ENCODE data around the gene KAZN. TPM values are rescaled to one million over a fixed set of nuclear protein-coding genes. Genes with fewer than 3 reads are reported as not detected.

The KAZN gene
- total RNA-seq, 1 donor from 2014 or later = 33.5 TPM

DNA sequence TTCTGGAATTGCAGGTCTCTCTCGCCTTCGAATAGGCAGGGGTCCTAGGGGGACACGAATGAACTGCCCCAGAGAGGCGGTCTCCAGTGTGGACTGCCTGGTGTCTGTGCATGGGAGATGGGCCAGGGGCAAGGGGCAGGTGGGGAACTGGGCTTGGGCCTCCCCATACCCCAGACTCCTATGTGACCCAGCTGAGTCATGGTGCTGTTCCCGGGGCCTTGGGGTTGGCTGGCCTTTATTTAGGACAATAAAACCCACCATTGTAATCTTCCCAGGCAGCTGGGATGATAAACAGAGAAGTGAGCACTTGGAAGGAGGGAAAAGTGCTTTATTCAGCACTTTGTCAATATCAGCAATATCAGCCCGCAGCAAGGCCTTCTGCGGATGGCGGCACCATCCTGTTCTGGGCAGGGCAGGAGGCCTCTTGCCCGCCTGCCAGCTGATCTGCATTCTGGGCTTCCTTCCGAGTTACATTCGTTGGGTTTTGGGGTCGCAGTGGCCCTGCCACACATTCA lies 346.0 kb downstream of the KAZN start:
- Histone ChIP-seq H3K27ac (peak overlapping the region; percentile 87), H3K36me3 (no peaks in the 10 kb centered on the region), H3K4me3 (no peak overlapping the region), H3K27me3 (no peaks in the 10 kb centered on the region), H3K9me3 (no peaks in the 10 kb centered on the region), H3K4me1 (peaks cover 40% of the 10 kb centered on the region)
- no peak for DNase-seq
- ATAC-seq = no peak
- no peak for TF ChIP-seq CTCF (IDR thresholded peaks at IDR 0.05)
- intact Hi-C loops (cut with DNase I) = no loop called here

DNA sequence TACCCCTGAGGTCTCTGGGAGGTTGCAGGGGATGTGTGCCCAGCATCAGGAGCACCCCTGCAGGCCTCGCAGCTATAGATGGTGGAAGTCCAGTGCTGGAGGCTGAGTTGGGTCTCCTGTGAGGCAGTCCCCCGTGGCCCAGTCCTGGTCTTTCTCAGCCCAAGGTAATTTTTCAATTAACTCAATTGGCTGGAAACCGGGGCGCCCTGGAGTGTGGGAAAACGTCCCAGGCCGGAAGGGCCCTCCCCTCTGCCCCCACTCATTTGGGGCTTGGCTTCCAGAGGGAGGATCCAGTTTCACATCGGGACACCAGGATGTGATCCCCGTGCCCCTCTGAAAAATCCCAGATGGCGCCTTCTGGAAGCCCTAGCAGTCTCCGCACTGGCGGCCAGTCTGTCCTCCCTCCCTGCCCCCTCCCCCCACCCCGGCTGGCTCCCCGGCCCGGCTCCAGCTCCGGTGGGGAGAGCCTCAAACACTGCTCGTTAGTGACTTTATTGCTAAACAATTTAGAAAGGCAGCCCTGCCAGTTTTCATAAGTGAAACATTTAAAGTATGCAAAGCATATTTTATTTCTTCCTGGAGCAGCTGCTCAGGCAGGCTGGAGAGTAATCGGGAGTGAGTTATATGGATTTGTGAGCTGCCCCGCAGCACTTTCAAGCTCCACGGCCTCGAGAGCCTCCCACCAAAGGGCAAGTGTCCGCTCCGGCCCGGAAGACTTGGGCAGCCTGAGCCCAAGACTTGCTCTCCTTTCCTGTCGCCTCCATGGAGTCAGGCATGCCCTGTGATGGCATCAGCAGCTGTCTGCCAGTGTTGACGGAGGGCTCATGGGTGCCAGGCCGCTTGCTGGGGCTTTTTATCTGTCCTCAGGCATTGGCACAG lies 346.9 kb downstream of the KAZN start:
- intact Hi-C loops (cut with DNase I) = no loop called here
- peak overlapping the region; percentile 36 for H3K4me3 ChIP-seq

DNA sequence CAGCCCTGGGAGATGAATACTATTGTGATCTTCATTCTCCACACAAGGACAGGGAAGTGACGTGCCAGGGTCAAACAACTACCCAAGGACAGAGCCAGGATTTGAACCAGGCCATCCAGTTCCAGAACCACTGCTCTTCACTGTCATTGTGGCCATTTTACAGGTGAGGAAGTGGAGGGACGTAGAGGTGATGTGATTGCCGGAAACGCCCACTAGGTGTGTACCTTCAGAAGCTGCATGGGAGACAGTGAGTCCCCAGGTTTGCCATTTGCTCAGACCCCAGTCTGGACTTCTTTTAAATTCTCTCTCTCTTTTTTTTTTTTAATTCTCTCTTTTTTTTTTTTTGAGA lies 347.5 kb downstream of the KAZN start:
- Histone ChIP-seq H3K9me3 (no peaks in the 10 kb centered on the region), H3K27ac (peak overlapping the region; percentile 87), H3K4me1 (peaks cover 27% of the 10 kb centered on the region), H3K27me3 (no peaks in the 10 kb centered on the region), H3K36me3 (no peaks in the 10 kb centered on the region), H3K4me3 (peak overlapping the region; percentile 36)
- intact Hi-C loops (cut with DNase I) = no loop called here
- TF ChIP-seq CTCF (IDR thresholded peaks at IDR 0.05) = no peak
- ATAC-seq (no peak), DNase-seq (no peak)

More for the DNA sequence above, 346.9 kb downstream of the KAZN start:
- ATAC-seq = peak; percentile 76
- TF ChIP-seq CTCF (IDR thresholded peaks at IDR 0.05) = no peak
- peak; percentile 76 for DNase-seq
- H3K4me1 ChIP-seq = peaks cover 32% of the 10 kb centered on the region
- no peaks in the 10 kb centered on the region for H3K27me3 ChIP-seq
- H3K27ac ChIP-seq = peak overlapping the region; percentile 87
- H3K36me3 ChIP-seq = no peaks in the 10 kb centered on the region
- no peaks in the 10 kb centered on the region for H3K9me3 ChIP-seq

DNA sequence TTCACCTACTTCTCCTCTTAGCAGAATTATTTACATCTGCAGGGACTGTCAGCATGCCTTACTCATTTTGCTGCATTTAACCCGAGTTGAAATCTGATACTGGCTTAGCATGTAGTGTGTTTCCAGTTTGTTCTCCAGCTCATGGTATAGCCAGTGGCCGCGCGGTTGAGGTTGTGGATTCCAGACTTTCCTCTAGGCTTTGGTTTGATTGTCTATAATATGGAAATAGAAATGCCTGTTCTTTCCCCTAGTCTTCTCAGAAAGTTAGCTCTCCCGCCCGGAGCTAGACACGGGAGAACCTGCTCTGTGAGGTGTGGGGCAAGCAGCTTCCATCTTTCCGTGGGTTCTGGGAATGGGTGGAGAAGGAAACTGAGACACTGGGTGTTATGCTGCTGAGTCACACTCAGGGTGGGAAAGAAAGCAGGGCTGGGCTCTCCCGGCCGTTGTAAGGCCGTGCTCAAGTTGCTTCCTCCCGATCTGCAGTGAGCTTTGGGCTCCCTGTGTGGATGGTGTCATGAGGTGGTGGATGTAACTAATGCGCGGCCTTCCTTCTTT lies 348.3 kb downstream of the KAZN start:
- Histone ChIP-seq H3K9me3 (no peaks in the 10 kb centered on the region), H3K4me3 (peak overlapping the region; percentile 36), H3K27ac (peak overlapping the region; percentile 87), H3K36me3 (no peaks in the 10 kb centered on the region), H3K27me3 (no peaks in the 10 kb centered on the region), H3K4me1 (peaks cover 27% of the 10 kb centered on the region)
- TF ChIP-seq CTCF (IDR thresholded peaks at IDR 0.05) = no peak
- DNase-seq (no peak), ATAC-seq (peak; percentile 26)
- intact Hi-C loops (cut with DNase I) = no loop called here

- ATAC-seq (no peak), DNase-seq (no peak)
- H3K36me3 ChIP-seq = no peaks in the 10 kb centered on the region
- peaks cover 22% of the 10 kb centered on the region for H3K4me1 ChIP-seq
- peak overlapping the region; percentile 87 for H3K27ac ChIP-seq
- H3K4me3 ChIP-seq = peak overlapping the region; percentile 36
- intact Hi-C loops (cut with DNase I) = no loop called here
- H3K9me3 ChIP-seq = no peaks in the 10 kb centered on the region
- no peak for TF ChIP-seq CTCF (IDR thresholded peaks at IDR 0.05)
- no peaks in the 10 kb centered on the region for H3K27me3 ChIP-seq
These were observed 348.9 kb downstream of the KAZN start for GRCh38 chr1:14947421-14947820.

Measured in upper lobe of right lung (tissue), 1 donor.